ENCODE measurements around the gene INTS11. TPM values are rescaled to one million over a fixed set of nuclear protein-coding genes. Genes with fewer than 3 reads are reported as not detected.
A peak's percentile ranks its signal among the peaks of the same experiment; 100 is the strongest.

INTS11 gene
- total RNA-seq: 64.9 and 66.3 TPM in 2 replicates

- DNase-seq (ENCODE audit: low read depth): peak; percentile 73
- peak within 1 kb of the TSS; percentile 99 for H3K4me3 ChIP-seq (ENCODE audit: low read depth, low read length)
- no peaks in the 10 kb centered on the region for H3K27me3 ChIP-seq (ENCODE audit: control insufficient read depth, insufficient read depth, low read length)
- H3K36me3 ChIP-seq (ENCODE audit: control insufficient read depth, insufficient read depth, low read length): peaks cover 20% of the 10 kb centered on the region
- no peak for TF ChIP-seq CTCF (IDR thresholded peaks at IDR 0.05; ENCODE audit: insufficient read depth, low read length, severe bottlenecking)
- FAIRE-seq: no peak
These were observed at the start of gene INTS11, which contains the start of gene CPTP for GRCh38 chr1:1324524-1325287. Gene INTS11 (minus strand): TSS chr1:1324660. CDS start chr1:1324608, 52 bp downstream. Gene CPTP (plus strand): TSS chr1:1324802. CDS start chr1:1326911, 2,109 bp downstream.

- DNase-seq (ENCODE audit: low read depth) (no peak), FAIRE-seq (no peak)
- Histone ChIP-seq H3K27me3 (ENCODE audit: control insufficient read depth, insufficient read depth, low read length) (no peaks in the 10 kb centered on the region), H3K4me3 (ENCODE audit: low read depth, low read length) (peak overlapping the region; percentile 93), H3K36me3 (ENCODE audit: control insufficient read depth, insufficient read depth, low read length) (peaks cover 5% of the 10 kb centered on the region)
- TF ChIP-seq CTCF (IDR thresholded peaks at IDR 0.05; ENCODE audit: insufficient read depth, low read length, severe bottlenecking): no peak
These were observed 49.5 kb upstream of the INTS11 start for GRCh38 chr1:1373815-1374588.

- DNase-seq (ENCODE audit: low read depth) (no peak), FAIRE-seq (no peak)
- no peak overlapping the region for H3K4me3 ChIP-seq (ENCODE audit: low read depth, low read length)
- peaks cover 5% of the 10 kb centered on the region for H3K36me3 ChIP-seq (ENCODE audit: control insufficient read depth, insufficient read depth, low read length)
- no peaks in the 10 kb centered on the region for H3K27me3 ChIP-seq (ENCODE audit: control insufficient read depth, insufficient read depth, low read length)
- no peak for TF ChIP-seq CTCF (IDR thresholded peaks at IDR 0.05; ENCODE audit: insufficient read depth, low read length, severe bottlenecking)
These were observed 48.8 kb upstream of the INTS11 start for GRCh38 chr1:1373051-1373814.

GRCh38 chr1:1371746-1372711 lies 47.6 kb upstream of the INTS11 start:
- no peak overlapping the region for H3K4me3 ChIP-seq (ENCODE audit: low read depth, low read length)
- no peak for FAIRE-seq

More at GRCh38 chr1:1371746-1372711, 47.6 kb upstream of the INTS11 start:
- TF ChIP-seq CTCF (IDR thresholded peaks at IDR 0.05; ENCODE audit: insufficient read depth, low read length, severe bottlenecking): peak; percentile 93
- peaks cover 5% of the 10 kb centered on the region for H3K36me3 ChIP-seq (ENCODE audit: control insufficient read depth, insufficient read depth, low read length)
- no peaks in the 10 kb centered on the region for H3K27me3 ChIP-seq (ENCODE audit: control insufficient read depth, insufficient read depth, low read length)
- DNase-seq (ENCODE audit: low read depth): no peak
